ENCODE measurements around the gene BCL7B.
"Not testable (repeated sequence)": the region's sequence is repeated elsewhere in the genome, so short reads cannot be mapped to it uniquely, and the experiment has no call there.

BCL7B gene

DNA sequence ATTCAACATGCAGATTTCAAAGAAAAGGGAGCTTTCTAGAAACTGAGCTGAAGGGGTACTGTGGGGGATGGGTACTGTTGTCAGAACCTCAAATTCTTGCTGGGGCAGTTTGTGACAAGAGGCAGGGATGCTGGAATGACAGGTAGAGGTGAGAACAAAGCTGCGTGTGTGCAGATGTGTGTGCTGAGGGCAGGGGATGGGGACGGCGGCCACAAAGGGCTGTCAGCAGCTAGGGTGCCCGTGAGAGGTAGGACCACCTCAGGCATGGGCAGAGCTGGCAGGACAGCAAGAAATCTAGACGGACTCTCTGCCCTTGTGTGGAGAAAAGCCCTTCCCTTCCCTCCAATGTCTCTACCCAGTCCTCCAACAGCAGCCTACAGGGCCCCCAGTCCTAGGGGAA is 21.0 kb downstream of the BCL7B start:
- DNase-seq (ENCODE audit: low spot score) = no peak

DNA sequence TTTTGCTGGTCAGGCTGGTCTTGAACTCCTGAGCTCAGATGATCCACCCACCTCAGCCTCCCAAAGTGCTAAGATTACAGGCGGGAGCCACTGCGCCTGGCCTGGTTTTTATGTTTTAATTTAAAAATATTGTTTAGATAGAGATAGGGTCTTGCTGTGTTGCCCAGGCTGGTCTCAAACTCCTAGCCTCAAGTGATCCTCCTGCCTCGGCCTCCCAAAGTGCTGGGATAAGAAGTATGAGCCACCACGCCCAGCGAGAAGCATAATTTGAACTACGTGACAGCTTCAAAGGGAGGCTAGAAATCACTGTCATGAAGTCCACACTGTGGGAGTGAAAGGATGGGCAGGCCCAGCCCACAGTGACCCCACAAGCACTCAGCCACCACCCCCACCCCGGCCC is 21.6 kb downstream of the BCL7B start:
- DNase-seq (ENCODE audit: low spot score) = not testable (repeated sequence)

DNA sequence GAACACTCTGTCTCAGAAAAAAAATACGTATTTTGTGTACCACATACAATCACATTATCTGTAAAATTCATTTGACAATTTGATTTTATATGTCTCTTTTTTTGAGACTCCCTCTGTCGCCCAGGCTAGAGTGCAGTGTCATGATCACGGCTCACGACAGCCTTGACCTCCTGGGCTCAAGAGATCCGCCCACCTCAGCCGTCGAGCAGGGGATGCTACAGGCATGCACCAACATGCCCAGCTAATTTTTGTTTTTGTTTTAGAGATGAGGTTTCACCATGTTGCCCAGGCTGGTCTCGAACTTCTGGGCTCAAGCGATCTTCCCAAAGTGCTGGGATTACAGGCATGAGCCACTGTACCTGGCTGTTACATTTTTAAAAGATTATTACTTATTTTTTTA is 23.7 kb downstream of the BCL7B start:
- DNase-seq (ENCODE audit: low spot score) = no peak

DNA sequence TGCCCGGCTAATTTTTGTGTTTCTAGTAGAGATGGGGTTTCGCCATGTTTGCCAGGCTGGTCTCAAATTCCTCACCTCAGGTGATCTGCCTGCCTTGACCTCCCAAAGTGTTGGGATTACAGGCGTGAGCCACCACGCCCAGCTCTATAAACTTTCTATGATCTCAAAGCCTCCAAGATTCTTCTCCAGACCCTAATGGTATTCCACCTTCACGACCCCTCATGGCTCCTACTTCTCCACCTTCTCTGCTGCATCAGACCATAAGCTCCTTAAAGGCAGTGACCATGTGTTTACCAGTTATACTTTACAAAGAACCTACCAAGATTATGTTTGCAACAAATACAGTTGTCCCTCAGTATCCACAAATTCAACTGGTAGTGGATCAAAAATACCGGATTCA is 25.3 kb downstream of the BCL7B start:
- DNase-seq (ENCODE audit: low spot score) = no peak

DNA sequence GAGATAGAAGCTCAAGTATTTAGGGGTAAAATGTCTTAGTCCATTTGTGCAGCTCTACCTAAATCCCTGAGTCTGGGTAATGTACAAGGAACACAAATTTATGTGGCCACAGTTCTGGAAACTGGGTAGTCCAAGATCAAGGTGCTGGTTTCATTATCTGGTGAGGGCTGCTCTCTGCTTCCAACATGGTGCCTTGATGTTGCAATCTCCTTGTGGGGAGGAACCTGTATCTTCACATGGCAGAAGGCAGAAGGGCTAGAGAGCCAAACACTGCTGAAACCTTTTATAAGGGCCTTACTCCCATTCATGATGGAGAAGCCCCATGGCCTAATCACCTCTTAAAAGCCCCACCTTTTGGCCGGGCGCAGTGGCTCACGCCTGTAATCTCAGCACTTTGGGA is 26.7 kb downstream of the BCL7B start:
- DNase-seq (ENCODE audit: low spot score) = no peak

DNA sequence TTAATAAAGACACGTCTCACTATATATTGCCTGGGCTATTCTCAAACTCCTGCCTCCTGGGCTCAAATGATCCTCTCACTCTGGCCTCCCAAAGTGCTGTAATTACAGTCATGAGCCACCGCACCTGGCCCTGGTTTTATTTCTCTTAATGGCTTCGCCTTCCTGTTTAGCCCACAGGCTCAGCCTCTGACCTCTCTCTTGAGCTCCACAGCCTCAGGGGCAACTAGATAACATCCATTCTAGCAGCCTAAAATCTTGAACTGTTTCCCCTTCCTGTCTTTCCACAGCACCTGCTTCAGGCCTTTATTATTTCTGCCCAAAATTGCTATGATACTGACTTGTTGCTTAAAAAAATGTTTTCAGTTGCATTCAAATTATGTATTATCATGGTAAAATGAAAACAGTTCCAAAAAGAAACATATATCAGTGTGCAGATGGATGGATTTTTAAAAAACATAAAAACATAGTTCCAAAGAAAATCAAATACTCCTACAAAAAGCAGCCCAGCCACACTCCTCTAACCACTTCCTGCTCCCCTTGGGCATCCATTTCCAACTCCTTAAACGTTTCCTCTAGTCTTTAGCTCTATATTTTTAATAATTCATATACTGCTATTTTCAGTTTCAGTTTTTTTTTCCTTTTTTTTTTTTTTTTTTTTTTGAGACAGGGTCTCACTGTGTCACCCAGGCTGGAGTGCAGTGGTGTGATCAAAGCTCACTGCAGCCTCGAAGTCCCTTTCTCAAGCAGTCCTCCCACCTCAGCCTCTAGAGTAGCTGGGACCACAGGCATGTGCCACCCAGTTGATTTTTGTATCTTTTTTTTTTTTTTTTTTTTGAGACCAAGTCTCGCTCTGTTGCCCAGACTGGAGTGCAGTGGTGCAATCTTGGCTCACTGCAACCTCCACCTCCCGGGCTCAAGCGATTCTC is 30.3 kb downstream of the BCL7B start:
- DNase-seq (ENCODE audit: low spot score) = no peak

DNA sequence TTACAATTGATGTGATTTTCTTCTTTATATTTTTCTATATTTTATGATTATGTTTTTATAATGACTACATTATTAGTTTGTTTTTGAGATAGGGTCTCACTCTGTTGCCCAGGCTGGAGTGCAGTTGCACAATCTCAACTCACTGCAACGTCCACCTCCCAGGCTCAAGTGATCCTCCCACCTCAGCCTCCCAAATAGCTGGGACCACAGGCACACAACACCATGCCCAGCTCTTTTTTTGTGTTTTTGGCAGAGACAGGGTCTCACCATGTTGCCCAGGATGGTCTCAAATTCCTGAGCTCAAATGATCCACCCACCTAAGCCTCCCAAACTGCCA is 31.4 kb downstream of the BCL7B start:
- DNase-seq (ENCODE audit: low spot score) = not testable (repeated sequence)

DNA sequence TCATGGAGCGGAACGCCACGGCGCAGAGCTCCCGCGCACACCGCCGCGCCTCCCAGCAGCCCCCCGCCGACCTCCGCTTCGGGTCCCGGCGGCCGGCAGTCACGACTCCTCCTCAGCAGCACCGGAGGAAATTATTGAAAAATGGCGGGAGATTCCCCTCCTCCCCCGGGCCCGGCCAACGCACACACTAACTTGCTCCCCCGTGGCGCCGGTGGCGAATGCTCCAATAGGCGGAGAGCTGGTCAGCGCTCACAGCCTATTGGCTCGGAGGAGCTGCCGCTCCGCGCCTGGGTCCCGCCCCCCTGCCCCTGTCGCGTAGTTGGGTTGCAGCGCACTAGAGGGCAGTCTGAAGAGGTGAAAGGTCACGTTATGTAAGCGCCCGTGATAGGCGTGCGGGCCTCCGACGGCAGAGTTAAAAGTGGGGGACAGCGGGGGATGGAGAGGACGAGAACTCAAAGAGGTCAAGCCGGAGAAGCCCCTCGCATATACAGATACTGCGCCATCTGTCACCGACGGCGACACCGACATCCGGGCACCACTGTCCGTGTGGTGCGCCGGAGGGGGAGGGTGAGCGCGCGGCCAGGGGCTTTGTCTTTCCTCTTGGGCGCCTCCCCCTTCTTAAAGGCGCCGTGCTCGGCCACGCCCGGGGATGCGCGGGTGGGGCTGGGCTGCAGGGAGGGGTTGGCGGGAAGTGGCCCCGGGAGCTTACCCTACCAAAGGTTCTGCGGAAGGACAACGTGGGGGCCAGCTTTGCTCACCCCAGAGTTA is 35.2 kb downstream of the BCL7B start, which contains the start of gene BAZ1B:
TSS of gene BAZ1B (minus strand) at position 189 of the 768 bp plus-strand sequence. CDS start 360 bp downstream, outside the sequence.
- DNase-seq (ENCODE audit: low spot score) = peak; percentile 98

DNA sequence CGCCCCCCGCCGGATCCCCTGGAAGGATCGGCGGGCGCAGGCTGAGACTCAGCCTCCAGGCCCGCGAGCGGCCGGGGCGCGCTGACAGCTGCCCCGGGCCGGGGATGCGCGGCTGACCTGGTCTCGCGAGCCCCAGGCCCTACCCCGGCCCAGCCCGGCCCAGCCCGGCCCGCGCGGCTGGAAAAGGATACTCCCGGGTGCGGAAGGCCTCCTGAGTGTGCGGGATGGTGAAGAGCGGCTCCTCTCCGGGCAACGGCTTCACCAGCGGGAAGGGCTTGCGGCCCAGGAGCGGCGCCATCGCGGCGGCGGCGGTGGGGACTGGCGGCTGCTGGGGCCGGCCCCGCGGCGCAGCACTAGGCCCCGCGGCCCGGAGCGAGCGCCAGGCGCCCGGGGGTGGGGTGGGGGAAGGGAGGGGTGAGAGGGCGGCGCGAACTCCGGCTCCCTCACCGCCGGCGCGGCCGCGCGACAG is 35.8 kb downstream of the BCL7B start:
- DNase-seq (ENCODE audit: low spot score) = peak; percentile 32

DNA sequence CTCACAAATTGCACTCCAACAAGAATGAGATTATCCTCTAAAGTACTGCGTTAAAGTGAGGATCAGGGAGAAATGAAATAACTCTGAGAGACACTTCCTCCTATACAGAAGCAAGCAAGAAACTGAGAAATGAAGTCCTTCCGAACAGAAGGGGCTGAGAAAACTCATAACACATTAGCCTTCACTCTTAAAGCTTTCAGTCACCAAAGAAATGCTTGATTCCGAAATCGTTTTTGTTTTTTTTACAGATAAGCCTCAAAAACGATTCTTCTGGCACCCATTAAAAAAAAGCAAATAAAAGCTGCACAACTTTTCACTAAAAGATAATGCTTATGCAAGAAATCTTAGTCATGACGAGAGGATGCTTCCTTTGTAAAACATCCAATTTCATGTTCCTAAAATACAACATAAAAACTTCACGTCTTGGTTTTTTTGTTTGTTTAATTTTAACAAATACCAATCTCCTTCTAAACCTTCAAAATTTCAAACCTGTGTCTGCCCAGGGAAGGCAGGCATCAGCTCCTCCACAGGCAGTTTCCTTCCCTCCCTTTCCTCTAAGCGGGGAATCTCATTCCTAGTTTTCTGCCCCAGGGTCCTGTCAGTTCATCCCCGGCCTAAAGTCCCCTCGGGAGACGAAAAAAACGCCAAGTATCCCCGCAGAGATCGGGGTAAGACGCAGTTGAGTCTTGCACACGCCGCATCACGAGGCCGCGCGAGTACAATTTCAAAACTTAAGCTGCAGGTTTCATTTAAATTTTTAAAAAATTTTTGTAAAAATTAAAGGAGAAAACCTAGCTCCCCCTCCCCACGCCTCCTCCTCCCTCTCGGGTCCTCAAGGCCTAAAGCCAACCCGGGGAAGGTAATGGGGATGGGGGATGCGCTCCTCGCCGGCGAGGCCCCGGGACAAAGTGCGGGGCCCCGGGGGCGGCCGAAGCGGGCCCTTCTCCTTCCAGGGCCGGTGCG is 36.5 kb downstream of the BCL7B start:
- no peak for DNase-seq (ENCODE audit: low spot score)

DNA sequence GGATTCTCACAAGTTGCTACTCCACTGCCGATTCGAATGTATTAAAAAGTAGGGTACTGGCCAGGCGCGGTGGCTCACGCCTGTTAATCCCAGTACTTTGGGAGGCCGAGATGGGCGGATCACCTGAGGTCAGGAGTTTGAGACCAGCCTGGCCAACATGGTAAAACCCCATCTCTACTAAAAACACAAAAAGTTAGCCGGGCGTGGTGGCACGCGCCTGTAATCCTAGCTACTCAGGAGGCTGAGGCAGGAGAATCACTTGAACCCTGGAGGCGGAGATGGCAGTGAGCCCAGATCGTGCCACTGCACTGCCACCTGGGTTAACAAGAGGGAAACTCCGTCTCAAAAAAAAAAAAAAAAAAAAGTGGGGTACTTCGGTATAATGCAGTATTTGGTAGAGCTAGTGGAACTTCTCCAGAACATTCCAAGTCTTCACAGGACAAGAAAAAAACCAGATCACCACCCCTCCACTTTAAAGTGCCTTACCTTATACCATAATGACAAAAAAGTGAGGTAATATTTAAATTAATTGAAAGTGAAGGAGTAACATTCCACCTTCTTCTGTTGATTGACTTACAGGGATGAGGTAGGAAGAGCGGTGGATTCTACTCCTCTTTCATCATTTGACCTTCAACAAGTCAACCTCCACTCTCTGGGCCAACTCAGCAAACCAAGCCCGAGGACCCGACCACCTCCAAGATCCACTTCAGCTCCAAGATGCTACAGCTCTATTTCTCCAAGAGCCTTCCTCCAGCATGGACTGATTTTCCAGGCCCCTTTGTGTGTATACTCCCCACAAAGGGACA is 37.4 kb downstream of the BCL7B start:
- DNase-seq (ENCODE audit: low spot score) = peak; percentile 22

DNA sequence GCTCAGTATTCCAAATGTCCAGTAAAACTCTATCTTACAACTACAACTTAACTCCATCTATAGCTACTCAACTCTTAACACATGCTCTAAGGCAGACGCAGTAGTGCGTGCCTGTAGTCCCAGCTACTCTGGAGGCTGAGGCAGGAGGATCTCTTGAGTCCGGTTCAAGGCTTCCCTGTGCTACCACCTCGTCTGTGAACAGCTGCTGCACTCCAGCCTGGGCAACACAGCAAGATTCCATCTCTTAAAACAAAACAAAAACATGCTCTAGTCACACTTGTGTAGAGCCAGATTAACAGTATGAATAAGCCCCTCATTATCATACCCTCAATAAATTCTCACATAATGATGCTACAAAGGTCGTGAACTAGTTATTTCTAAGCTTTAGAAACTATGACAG is 39.0 kb downstream of the BCL7B start:
- DNase-seq (ENCODE audit: low spot score) = no peak

DNA sequence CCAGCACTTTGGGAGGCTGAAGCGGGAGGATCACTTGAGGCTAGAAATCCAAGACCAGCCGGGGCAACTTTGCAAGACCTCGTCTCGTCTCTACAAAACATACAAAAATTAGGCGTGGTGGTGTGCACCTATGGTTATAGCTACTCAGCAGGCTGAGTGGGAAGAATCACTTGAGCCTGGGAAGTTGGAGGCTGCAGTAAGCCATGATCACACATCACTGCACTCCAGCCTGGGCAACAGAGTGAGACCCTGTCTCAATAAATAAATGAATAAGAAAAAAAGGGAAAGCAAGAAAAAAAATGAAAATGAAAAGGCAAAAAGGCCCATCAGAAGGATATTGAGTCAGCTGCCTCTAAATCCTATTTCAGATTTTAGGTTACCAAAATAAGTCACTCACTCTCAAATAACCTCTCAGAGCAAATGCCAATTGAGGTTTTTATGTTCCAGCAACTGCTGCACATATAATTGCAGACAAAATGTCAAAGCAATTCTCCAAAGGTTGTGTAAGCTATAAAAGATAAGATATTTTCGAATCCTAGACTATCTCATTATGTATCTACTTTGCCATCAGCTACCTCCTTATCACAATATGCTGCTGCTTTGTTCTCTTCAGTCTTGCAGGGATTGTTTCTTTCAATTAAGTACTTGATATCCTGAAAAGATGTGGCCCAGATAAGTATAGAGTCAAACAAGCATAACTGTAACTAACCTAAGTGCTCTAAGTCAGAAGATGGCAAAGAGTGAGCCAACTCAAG is 40.1 kb downstream of the BCL7B start:
- no peak for DNase-seq (ENCODE audit: low spot score)

DNA sequence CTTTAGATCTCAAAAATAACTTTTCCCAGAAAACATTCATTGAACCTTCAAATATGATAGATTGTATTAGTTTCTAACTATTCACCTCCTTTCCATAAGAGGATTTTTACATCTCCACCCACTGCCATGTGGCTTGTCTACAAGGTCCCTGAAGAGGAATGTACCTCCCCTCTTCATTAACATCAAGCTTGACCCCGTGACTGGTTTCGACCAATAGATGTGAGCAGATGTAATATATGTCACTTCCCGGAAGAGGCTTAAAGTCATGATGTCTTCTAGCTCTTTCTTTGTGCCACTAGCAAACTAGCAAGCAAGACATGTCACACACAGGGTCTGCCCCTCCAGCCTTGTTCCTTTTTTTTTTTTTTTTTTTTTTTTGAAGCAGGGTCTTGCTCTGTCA is 42.3 kb downstream of the BCL7B start:
- DNase-seq (ENCODE audit: low spot score) = no peak

DNA sequence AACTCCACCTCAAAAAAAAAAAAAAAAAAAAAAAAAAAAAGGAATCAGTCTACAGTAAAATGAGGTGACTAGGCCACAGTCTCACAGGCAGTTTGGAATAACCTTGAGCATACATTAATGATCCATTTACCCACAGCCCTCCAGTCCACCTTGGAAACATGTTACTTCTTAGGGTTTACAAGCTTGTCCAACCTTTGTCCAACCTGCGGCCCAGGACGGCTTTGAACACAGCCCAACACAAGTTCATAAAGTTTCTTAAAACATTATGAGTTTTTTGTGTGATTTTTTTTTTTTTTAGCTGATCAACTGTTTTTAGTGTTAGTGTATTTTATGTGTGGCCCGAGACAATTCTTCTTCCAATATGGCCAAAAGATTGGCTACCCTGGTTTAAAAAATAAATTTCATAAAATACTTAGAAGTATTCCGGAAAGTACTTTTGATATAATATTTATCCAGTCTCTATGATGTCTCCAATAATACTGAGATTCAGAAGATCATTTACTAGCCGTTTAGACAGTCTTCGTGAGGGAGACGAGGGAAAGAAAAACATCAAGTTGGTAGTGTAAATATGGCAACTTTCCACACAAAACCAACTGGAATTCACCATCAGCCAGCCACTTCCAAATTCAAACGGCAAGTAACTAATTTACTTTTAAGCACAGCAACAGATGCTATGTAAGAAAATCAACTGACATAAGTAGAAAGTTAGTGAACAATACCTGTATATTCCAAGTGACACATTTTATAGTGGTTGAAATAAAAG is 45.3 kb downstream of the BCL7B start:
- DNase-seq (ENCODE audit: low spot score) = no peak

DNA sequence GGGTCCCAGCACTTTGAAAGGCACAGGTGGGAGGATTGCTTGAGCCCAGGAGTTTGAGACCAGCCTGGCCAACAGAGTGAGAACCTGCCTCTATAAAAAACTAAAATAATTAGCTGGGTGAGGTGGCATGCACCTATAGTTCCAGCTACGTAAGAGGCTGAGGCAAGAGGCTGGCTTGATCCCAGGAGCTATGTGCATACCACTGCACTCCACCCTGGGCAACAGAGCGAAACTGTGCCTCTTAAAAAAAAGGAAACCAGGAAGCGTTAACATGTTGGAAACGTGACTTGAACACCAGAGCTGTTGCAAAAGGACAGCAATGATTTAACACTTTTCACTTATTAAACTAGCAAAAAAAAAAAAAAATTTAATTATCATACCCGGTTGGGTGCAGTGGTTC is 48.0 kb downstream of the BCL7B start:
- no peak for DNase-seq (ENCODE audit: low spot score)

DNA sequence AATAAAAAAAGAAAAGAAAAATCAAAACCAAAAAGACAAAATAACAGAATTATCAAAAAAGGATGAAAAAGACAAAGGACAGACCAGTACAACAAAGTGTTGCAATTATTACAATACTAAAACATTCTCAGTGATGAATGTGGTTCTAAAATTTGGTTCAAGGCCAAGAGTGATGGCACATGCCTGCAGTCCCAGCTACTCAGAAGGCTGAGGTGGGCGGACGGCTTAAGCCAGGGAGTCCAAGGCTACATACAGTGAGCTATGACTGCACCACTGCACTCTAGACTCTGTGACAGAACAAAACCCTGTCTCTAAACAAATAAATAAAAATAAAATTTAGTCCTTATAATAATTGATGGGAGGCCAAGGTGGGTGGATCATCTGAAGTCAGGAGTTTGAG is 49.9 kb downstream of the BCL7B start:
- no peak for DNase-seq (ENCODE audit: low spot score)

DNA sequence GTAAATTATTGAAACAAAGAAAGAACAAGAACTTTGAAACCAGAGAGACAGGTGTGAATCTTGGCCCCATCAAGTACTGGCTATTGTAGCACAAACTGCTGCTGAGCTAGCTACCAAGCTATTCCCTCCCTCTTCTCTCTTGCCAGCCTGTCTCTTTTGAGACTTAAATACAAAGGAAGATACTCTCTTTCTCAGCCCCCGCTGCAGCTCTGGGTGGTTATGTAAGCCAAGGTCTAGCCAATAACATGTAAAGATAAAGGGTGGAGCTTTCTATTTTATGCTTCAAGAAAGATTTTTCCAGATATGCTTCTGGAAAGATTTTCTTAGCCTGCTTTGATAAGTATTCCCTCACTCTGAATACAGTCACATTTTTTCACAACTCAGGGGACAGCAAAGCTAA is 52.6 kb downstream of the BCL7B start:
- DNase-seq (ENCODE audit: low spot score) = no peak

DNA sequence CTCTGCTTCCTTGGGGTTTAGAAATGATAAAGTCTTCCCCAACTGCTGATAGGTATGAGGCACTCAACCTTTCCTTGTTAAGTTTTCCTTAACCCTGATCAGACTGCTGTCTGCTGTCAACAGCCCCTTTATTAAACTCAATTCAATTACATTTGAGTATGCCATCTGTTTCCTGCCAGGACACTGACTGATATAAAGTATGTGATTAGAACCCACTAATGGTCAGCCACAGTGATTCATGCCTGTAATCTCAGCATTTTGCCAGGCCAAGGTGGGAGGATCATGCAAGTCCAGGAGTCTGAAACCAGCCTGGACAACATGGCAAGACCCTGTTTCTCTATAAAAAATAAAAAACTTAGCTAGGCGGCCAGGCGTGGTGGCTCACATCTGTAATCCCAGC is 53.5 kb downstream of the BCL7B start:
- DNase-seq (ENCODE audit: low spot score) = peak; percentile 26
